Spleen (tissue), 11 donors: ENCODE data around the gene PAWR. TPM values are rescaled to one million over a fixed set of nuclear protein-coding genes. Genes with fewer than 3 reads are reported as not detected.

Experiments used
- DNase-seq: peaks from one replicate; pipeline ENCODE4 v3.0.0-alpha.2; 2020
- H3K27ac ChIP-seq, 8 donors: fragments of 200-600 bp; sonication (generic) in 7 of 8; 1 replicate in 4 of 8; 2 replicates in 4 of 8; pipeline versions ENCODE4 v1.5.0 to v1.8.0; 2016 to 2021; ENCODE audit warnings: inconsistent platforms in 4 of 8, mild to moderate bottlenecking in 4 of 8, moderate library complexity in 1 of 8
- H3K27me3 ChIP-seq, 7 donors: fragments of 200-600 bp; sonication (generic) in 6 of 7; replicated peaks in 1 of 7; 1 replicate in 4 of 7; 2 replicates in 3 of 7; pipeline versions ENCODE4 v1.5.0 to v1.8.0; 2016 to 2021; ENCODE audit warnings: inconsistent platforms in 3 of 7, mild to moderate bottlenecking in 1 of 7
- H3K36me3 ChIP-seq, 6 donors: fragments of 200-600 bp; sonication (generic) in 5 of 6; 1 replicate in 4 of 6; 2 replicates in 2 of 6; pipeline versions ENCODE4 v1.5.0 to v1.8.0; 2016 to 2021; ENCODE audit warnings: inconsistent platforms in 2 of 6
- H3K4me1 ChIP-seq, 6 donors: fragments of 200-600 bp; sonication (generic) in 5 of 6; 1 replicate in 3 of 6; 2 replicates in 3 of 6; pipeline versions ENCODE4 v1.5.0 to v1.8.0; 2016 to 2021; ENCODE audit warnings: inconsistent platforms in 3 of 6
- H3K4me3 ChIP-seq, 8 donors: fragments of 200-600 bp; sonication (generic) in 7 of 8; 1 replicate in 4 of 8; 2 replicates in 4 of 8; pipeline versions ENCODE4 v1.5.0 to v1.8.0; 2016 to 2021; ENCODE audit warnings: inconsistent platforms in 4 of 8, mild to moderate bottlenecking in 4 of 8, moderate library complexity in 2 of 8
- H3K9me3 ChIP-seq, 8 donors: fragments of 200-600 bp; sonication (generic) in 7 of 8; 1 replicate in 4 of 8; 2 replicates in 4 of 8; pipeline versions ENCODE4 v1.5.0 to v1.8.0; 2016 to 2021; ENCODE audit warnings: inconsistent platforms in 4 of 8
- CTCF ChIP-seq, 11 experiments: fragments of 200-600 bp in 7 of 11; fragments of 450-650 bp in 4 of 11; sonication (generic) in 4 of 11; IDR thresholded peaks in 8 of 11; conservative IDR thresholded peaks in 3 of 11; 1 replicate in 7 of 11; 2 replicates in 4 of 11; pipeline versions ENCODE4 v1.4.0 to v1.8.0; 2016 to 2021; ENCODE audit warnings: antibody characterized with exemption in 11 of 11, inconsistent platforms in 4 of 11, mild to moderate bottlenecking in 1 of 11
- POLR2A ChIP-seq, 3 donors: fragments of 450-650 bp; IDR thresholded peaks; one replicate each; pipeline ENCODE4 v1.5.1; 2017; ENCODE audit warnings: antibody characterized with exemption in 3 of 3, mild to moderate bottlenecking in 1 of 3
- POLR2AphosphoS5 ChIP-seq, 3 donors: sonication (generic); formaldehyde crosslinking; IDR thresholded peaks; one replicate each; pipeline ENCODE4 v1.5.1; 2017; ENCODE audit warnings: antibody characterized with exemption in 3 of 3
- WGBS, 5 donors: extraction: QIAGEN DNeasy Blood & Tissue Kit in 3 of 5; methylation state at CpG; one replicate each; pipeline versions ENCODE4 v1.1.5 to v1.1.7; 2013 to 2018; 5-methylcytosine and 5-hydroxymethylcytosine counted together
- intact Hi-C: fragments of 100-400 bp; cut with DNase I; formaldehyde crosslinking; loops from one replicate; pipeline ENCODE4 v1.15.0; 2023; ENCODE audit warnings: low total_unique reads
- polyA plus RNA-seq, 3 donors: library from polyadenylated mRNA; stranded (reverse); fragments of 200-250 nt; gene quantifications; one replicate each; pipeline ENCODE4 v1.2.1, GENCODE V29; 2013
- total RNA-seq, 7 donors: library from RNA; depleted of rRNA in 3 of 7; stranded (reverse); fragments of >200 nt in 3 of 7; fragmentation: NEBNext Ultra II Directional in 4 of 7; extraction: Animal tissue kit (Norgen Biotek cat#: 25700) in 4 of 7; gene quantifications; one replicate each; pipeline versions ENCODE4 v1.1.0 to v1.2.1, GENCODE V29; 2016 to 2021
- donor health status: healthy with polysubstance abuse.
- donor health status: DM: no; HTN: no; CAD: no; lungs with moderate emphysema.
- donor health status: DM: no; HTN: no; CAD: no.
- donor health status: Bipolar disorder and iron deficiency.
- donor health status: healthy.
- donor health status: DM: no; HTN: no; CAD: no.
- donor health status: DM: yes; HTN: yes; CAD: no.

Gene PAWR
- total and polyA plus RNA-seq, 10 donors: 16.1 to 38.0 (median 30.3) TPM

DNA sequence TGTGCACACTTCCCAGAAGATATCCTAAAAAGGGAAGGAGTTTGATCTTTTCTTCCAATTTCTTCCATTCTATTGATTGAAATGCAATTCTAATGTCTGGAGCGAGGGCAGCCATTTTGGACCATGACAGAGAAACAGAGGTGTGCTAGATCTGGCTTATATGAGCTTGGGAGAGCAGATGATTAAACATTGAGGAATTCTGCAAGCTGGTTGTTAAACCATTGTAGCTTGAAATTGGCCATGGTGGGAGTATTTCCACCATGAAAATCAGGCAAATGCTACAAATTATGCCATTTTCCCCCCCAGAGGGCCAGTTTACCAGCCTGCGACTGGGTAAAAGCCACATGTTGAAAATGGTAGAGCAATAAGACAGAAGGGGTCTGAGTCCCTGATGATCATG lies 155.0 kb downstream of the PAWR start:
- TF ChIP-seq POLR2A (IDR thresholded peaks at IDR 0.05) (no peak), CTCF (IDR thresholded peaks at IDR 0.05 in 8 of 11, conservative IDR thresholded peaks at IDR 0.05 in 3 of 11) (no peak), POLR2AphosphoS5 (IDR thresholded peaks at IDR 0.05) (no peak)
- H3K4me1 ChIP-seq: no peaks in the 10 kb centered on the region
- no peaks in the 10 kb centered on the region for H3K27me3 ChIP-seq
- intact Hi-C loops: no loop called here
- no peaks in the 10 kb centered on the region for H3K36me3 ChIP-seq
- no peaks in the 10 kb centered on the region for H3K9me3 ChIP-seq
- H3K27ac ChIP-seq: no peak overlapping the region
- no peak for DNase-seq
- 90 to 100% (median 92%) methylated on average over 2 of the region's 2 CpGs for WGBS, 5 donors
- no peak overlapping the region for H3K4me3 ChIP-seq

Other genes with a start within 250 kb of the PAWR start
- gene PPP1R12A, start 244.1 kb upstream of the PAWR start, total RNA-seq: 100 to 1,000 TPM in 5 of 7 donors, 10 to 100 TPM in 2; 91.1 to 141 (median 112) TPM
- gene PPP1R12A, start 244.1 kb upstream of the PAWR start, polyA plus RNA-seq: 10 to 100 TPM; 14.4 to 22.5 (median 21.1) TPM